ENCODE measurements around the gene MTCH1. TPM values are rescaled to one million over a fixed set of nuclear protein-coding genes. Genes with fewer than 3 reads are reported as not detected.

MTCH1 gene
- total RNA-seq, 2 experiments from 2014 or later: 231 to 239 TPM

DNA sequence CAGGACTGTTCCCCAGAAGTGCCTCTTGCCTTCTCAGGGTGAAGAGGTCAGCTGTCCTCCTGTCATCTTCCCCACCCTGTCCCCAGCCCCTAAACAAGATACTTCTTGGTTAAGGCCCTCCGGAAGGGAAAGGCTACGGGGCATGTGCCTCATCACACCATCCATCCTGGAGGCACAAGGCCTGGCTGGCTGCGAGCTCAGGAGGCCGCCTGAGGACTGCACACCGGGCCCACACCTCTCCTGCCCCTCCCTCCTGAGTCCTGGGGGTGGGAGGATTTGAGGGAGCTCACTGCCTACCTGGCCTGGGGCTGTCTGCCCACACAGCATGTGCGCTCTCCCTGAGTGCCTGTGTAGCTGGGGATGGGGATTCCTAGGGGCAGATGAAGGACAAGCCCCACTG lies 21.6 kb downstream of the MTCH1 start:
- ATAC-seq (ENCODE audit: poor library complexity) (no peak), DNase-seq (peak in 1 of 14 experiments; percentile 18)
- Mint-ChIP-seq H3K4me3 (peak overlapping the region; percentile 68), H3K27me3 (no peaks in the 10 kb centered on the region), H3K27ac (peak overlapping the region; percentile 86), H3K36me3 (ENCODE audit: low read depth) (peaks cover 43% of the 10 kb centered on the region), H3K4me1 (ENCODE audit: low read depth) (peaks cover 50% of the 10 kb centered on the region), H3K9me3 (no peaks in the 10 kb centered on the region)
- Histone ChIP-seq H3K36me3 (ENCODE audit: insufficient read depth, low read length) (peaks cover 22% of the 10 kb centered on the region), H3K4me3 (ENCODE audit: low read length) (no peak overlapping the region), H3K27ac (ENCODE audit: low read depth in 1 of 2, low read length in 2 of 2) (peak overlapping the region in 1 of 2 donors; percentile 72), H3K27me3 (ENCODE audit: control insufficient read depth in 1 of 2, insufficient read depth in 2 of 2, low read length in 2 of 2) (no peaks in the 10 kb centered on the region), H3K9me3 (ENCODE audit: control insufficient read depth in 1 of 2, insufficient read depth in 1 of 2, low read length in 2 of 2) (no peaks in the 10 kb centered on the region), H3K4me1 (ENCODE audit: insufficient read depth, low read length) (peaks cover 35% of the 10 kb centered on the region)
- TF ChIP-seq, protein P1, sequence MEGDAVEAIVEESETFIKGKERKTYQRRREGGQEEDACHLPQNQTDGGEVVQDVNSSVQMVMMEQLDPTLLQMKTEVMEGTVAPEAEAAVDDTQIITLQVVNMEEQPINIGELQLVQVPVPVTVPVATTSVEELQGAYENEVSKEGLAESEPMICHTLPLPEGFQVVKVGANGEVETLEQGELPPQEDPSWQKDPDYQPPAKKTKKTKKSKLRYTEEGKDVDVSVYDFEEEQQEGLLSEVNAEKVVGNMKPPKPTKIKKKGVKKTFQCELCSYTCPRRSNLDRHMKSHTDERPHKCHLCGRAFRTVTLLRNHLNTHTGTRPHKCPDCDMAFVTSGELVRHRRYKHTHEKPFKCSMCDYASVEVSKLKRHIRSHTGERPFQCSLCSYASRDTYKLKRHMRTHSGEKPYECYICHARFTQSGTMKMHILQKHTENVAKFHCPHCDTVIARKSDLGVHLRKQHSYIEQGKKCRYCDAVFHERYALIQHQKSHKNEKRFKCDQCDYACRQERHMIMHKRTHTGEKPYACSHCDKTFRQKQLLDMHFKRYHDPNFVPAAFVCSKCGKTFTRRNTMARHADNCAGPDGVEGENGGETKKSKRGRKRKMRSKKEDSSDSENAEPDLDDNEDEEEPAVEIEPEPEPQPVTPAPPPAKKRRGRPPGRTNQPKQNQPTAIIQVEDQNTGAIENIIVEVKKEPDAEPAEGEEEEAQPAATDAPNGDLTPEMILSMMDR (IDR thresholded peaks at IDR 0.05): no peak
- intact Hi-C loops (cut with DNase I, micrococcal nuclease): loop anchor here (2.0 to 5.0 kb wide), 2 partner anchors 20 to 77 kb away; partner anchors contain the start of gene C6orf89 (in 1 of the 2)
- CTCF ChIA-PET: interaction anchor here (1.0 to 1.7 kb wide), 2 partner anchors 54 to 79 kb away, joined by 4 to 7 read pairs; partner anchors contain the start of gene C6orf89
- POLR2A ChIA-PET: interaction anchor here (1.8 to 4.6 kb wide), 2 partner anchors 10 to 22 kb away, joined by 13 to 31 read pairs; partner anchors contain the start of genes MTCH1 and PI16

DNA sequence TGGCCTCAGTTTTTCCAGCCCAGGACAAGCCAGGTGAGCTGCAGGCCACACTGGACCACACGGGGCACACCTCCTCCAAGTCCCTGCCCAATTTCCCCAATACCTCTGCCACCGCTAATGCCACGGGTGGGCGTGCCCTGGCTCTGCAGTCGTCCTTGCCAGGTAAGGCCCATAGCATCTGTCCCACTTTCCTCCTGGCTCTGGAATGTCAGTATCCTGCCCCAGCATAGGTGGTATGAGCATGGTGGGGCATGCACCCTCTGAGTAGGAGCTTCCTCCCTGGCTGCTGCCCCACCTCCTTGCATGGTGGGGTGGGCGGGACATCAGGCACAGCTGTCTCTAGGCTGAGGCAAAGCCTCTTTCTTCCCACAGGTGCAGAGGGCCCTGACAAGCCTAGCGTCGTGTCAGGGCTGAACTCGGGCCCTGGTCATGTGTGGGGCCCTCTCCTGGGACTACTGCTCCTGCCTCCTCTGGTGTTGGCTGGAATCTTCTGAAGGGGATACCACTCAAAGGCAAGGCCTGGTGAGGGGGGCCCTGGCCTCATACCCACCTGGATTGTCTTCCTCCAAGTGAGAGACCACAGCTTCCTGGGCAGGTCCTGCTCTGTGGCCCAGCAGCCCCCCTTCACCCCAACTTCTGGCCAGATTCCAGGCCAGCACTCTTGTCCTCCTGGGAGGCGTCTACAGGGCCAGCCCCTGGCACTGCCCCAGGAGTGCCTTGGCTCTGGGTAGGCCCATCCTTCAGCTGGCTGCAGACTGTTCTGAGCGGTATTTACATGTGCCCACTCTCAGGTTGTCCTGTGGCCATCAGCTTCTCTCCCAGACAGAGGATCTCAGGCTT lies 22.3 kb downstream of the MTCH1 start:
- Histone ChIP-seq H3K4me3 (ENCODE audit: low read length) (no peak overlapping the region), H3K36me3 (ENCODE audit: insufficient read depth, low read length) (peaks cover 15% of the 10 kb centered on the region), H3K4me1 (ENCODE audit: insufficient read depth, low read length) (peaks cover 35% of the 10 kb centered on the region), H3K27ac (ENCODE audit: low read depth in 1 of 2, low read length in 2 of 2) (peak overlapping the region in 1 of 2 donors; percentile 72), H3K9me3 (ENCODE audit: control insufficient read depth in 1 of 2, insufficient read depth in 1 of 2, low read length in 2 of 2) (no peaks in the 10 kb centered on the region), H3K27me3 (ENCODE audit: control insufficient read depth in 1 of 2, insufficient read depth in 2 of 2, low read length in 2 of 2) (no peaks in the 10 kb centered on the region)
- TF ChIP-seq, protein P1 (IDR thresholded peaks at IDR 0.05): no peak
- ChIA-PET POLR2A (interaction anchor here (0.6 to 4.6 kb wide), 6 partner anchors 9 to 398 kb away, joined by 3 to 31 read pairs (median 6); partner anchors contain the start of genes MTCH1 and PI16), CTCF (interaction anchor here (1.0 to 1.7 kb wide), 3 partner anchors 54 to 78 kb away, joined by 3 to 7 read pairs (median 4); partner anchors contain the start of gene C6orf89)
- Mint-ChIP-seq H3K36me3 (ENCODE audit: low read depth) (peaks cover 37% of the 10 kb centered on the region), H3K4me3 (peak overlapping the region; percentile 65), H3K4me1 (ENCODE audit: low read depth) (peaks cover 50% of the 10 kb centered on the region), H3K27ac (peak overlapping the region; percentile 86), H3K27me3 (no peaks in the 10 kb centered on the region), H3K9me3 (no peaks in the 10 kb centered on the region)
- peak in 8 of 14 experiments; percentile 23 to 72 (median 46) for DNase-seq
- peak; percentile 74 for ATAC-seq (ENCODE audit: poor library complexity)
- intact Hi-C loops (cut with DNase I, micrococcal nuclease): loop anchor here (2.0 to 5.0 kb wide), 2 partner anchors 21 to 76 kb away; partner anchors contain the start of gene C6orf89 (in 1 of the 2)

DNA sequence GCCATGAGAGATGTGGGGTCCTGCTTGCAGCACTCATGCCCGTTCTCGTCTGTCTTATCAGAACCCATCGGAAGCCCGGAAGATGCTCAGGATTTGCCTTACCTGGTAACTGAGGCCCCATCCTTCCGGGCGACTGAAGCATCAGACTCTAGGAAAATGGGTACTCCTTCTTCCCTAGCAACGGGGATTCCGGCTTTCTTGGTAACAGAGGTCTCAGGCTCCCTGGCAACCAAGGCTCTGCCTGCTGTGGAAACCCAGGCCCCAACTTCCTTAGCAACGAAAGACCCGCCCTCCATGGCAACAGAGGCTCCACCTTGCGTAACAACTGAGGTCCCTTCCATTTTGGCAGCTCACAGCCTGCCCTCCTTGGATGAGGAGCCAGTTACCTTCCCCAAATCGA lies 23.1 kb downstream of the MTCH1 start:
- no peaks in the 10 kb centered on the region for H3K27me3 Mint-ChIP-seq
- H3K27ac Mint-ChIP-seq: peak overlapping the region; percentile 86
- peaks cover 29% of the 10 kb centered on the region for H3K36me3 Mint-ChIP-seq (ENCODE audit: low read depth)
- peaks cover 50% of the 10 kb centered on the region for H3K4me1 Mint-ChIP-seq (ENCODE audit: low read depth)
- Histone ChIP-seq H3K27ac (ENCODE audit: low read depth in 1 of 2, low read length in 2 of 2) (peak overlapping the region in 1 of 2 donors; percentile 72), H3K27me3 (ENCODE audit: control insufficient read depth in 1 of 2, insufficient read depth in 2 of 2, low read length in 2 of 2) (no peaks in the 10 kb centered on the region), H3K9me3 (ENCODE audit: control insufficient read depth in 1 of 2, insufficient read depth in 1 of 2, low read length in 2 of 2) (no peaks in the 10 kb centered on the region), H3K36me3 (ENCODE audit: insufficient read depth, low read length) (peaks cover 7% of the 10 kb centered on the region), H3K4me1 (ENCODE audit: insufficient read depth, low read length) (peaks cover 39% of the 10 kb centered on the region), H3K4me3 (ENCODE audit: low read length) (no peak overlapping the region)
- intact Hi-C loops (cut with DNase I, micrococcal nuclease): loop anchor here in 1 of 2 experiments (5.0 kb wide), 1 partner anchor 76 kb away; the partner anchor contains the start of gene C6orf89
- peak overlapping the region; percentile 75 for H3K4me3 Mint-ChIP-seq
- ChIA-PET POLR2A (interaction anchor here (0.6 to 4.6 kb wide), 6 partner anchors 8 to 397 kb away, joined by 3 to 31 read pairs (median 6); partner anchors contain the start of genes MTCH1 and PI16), CTCF (interaction anchor here (1.6 to 1.7 kb wide), 2 partner anchors 55 to 78 kb away, joined by 3 to 7 read pairs; partner anchors contain the start of gene C6orf89)
- TF ChIP-seq, protein P1 (IDR thresholded peaks at IDR 0.05): no peak
- no peaks in the 10 kb centered on the region for H3K9me3 Mint-ChIP-seq
- DNase-seq: peak; percentile 67 to 93 (median 76)
- ATAC-seq (ENCODE audit: poor library complexity): peak; percentile 81

All from CD4-positive, alpha-beta T cell (primary cell).